Activated CD8-positive, alpha-beta memory T cell treated with anti-CD3 and anti-CD28 coated beads, Interleukin-2, amount 50 U/mL, for 24 hours (primary cell): ENCODE measurements around the gene SLC47A1.
"Not testable (repeated sequence)": the region's sequence is repeated elsewhere in the genome, so short reads cannot be mapped to it uniquely, and the experiment has no call there.

Source experiments
- DNase-seq: peaks from one replicate; pipeline ENCODE4 v3.0.0-alpha.2; 2020; ENCODE audit errors: extremely low read depth

Gene SLC47A1, protein sequence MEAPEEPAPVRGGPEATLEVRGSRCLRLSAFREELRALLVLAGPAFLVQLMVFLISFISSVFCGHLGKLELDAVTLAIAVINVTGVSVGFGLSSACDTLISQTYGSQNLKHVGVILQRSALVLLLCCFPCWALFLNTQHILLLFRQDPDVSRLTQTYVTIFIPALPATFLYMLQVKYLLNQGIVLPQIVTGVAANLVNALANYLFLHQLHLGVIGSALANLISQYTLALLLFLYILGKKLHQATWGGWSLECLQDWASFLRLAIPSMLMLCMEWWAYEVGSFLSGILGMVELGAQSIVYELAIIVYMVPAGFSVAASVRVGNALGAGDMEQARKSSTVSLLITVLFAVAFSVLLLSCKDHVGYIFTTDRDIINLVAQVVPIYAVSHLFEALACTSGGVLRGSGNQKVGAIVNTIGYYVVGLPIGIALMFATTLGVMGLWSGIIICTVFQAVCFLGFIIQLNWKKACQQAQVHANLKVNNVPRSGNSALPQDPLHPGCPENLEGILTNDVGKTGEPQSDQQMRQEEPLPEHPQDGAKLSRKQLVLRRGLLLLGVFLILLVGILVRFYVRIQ

DNA sequence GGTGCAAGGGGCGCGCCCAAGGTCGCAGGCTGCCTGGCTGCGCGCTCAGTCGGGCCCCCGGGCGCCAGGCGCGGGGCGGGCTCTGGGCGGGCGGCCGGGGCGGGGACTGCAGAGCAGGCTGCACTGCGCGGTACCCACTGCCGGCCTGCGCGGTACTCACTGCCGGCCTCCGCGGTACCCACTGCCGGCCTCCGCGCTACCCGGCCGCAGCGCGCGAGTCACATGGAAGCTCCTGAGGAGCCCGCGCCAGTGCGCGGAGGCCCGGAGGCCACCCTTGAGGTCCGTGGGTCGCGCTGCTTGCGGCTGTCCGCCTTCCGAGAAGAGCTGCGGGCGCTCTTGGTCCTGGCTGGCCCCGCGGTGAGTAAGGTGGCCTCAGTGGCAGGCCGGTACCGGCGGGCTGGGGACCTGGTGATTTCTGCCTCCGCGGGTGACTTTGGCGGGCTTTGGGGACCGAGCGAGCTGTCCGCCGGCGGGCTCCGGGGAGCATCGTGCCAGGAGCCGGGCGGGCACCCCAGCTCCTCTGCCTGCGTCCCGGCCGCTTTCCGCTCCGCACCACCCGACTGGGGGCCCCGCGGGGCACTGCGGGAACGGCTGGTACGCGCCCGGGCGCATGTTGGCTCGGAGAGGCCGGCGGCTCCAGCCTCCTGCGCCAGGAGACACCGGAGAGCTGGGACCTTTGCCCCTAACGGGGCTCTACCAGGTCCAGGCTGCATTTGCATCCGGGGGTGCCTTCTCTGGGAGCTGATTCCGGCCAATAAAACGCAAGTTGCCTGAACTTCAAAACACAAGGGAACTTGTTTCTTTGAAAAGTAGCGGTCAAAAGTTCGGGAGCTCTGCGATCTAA is at the start of gene SLC47A1:
TSS of gene SLC47A1 (plus strand) at position 137 of the 844 bp plus-strand sequence. CDS start at position 223, 86 bp downstream.
- no peak for DNase-seq

DNA sequence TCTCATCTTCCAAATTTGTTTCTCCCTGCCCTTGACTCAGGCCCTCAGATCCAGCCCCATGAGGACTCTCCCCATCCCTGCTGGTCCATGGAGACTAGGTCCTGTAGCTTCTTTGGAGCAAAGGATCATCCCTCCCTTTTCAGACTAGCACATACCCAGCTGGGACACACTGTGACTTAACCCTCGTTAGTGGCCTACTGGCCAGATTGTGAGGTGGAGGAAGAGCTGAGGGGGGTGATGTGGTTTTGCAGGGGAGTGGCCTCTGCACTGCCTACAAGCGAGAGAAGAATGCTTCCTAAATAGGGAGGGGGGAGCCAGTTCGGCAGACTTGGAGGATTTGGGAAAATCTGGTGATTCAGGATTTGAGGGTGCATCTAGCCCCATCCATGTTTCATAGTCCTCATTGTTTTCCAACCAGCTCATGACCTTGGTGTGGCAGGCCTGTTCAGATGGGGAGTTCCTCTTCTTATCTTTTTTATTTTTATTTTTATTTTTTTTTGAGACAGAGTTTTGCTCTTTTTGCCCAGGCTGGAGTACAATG is 47.8 kb upstream of the SLC47A1 start:
- DNase-seq = no peak

DNA sequence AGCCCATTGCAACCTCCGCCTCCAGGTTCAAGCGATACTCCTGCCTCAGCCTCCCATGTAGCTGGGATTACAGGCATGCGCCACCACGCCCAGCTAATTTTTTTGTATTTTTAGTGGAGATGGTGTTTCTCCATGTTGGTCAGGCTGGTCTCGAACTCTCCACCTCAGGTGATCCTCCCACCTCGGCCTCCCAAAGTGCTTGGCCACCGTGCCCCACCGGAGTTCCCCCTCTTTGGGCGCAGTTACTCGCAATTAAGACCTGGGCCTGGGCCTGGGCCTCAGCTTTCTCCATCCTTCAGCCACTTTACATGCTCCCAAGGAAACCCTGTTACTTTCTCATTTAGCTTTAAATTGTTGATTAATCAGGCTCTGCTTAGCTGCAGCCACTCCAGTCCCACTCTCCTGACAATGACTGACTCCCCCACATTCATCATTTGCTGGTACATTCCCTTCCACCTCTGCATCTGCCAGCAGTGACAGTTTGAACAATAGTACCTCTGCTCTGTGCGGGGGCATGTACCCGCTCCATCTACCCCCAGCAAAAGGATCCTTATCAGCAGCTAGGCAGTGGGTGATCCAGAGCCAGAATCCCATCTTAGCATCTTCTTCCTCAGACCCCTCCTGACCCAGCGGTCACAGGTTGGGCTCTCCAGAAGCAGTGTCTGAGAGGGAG is 47.2 kb upstream of the SLC47A1 start:
- DNase-seq = no peak

DNA sequence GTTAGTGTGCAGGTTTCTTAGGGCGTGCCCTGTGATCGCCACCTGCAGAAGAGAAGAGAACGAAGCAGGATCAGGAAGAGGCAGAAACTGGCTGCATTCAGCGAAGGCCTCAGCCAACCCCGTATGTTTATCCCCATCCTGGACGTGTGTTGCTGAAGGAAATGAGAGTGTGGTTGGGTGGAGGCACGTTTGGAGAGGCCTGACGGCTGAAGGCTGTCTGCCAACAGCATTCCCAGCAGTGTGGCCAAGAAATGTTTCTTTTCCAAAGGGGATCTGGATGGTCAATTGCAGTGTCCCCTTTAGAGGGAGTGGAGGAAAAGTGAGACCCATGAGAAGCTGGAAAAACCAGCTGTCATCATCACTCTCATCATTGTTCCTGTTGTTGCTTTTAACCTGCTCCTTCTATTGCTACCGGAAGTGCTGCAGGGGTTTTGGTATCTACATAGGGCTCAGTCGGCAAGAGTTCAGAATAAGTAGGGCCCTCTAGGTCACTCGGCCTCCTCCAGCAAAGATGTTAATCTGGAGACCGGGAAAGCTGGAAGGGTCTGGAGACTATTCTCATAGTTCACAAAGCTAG is 46.5 kb upstream of the SLC47A1 start:
- no peak for DNase-seq

DNA sequence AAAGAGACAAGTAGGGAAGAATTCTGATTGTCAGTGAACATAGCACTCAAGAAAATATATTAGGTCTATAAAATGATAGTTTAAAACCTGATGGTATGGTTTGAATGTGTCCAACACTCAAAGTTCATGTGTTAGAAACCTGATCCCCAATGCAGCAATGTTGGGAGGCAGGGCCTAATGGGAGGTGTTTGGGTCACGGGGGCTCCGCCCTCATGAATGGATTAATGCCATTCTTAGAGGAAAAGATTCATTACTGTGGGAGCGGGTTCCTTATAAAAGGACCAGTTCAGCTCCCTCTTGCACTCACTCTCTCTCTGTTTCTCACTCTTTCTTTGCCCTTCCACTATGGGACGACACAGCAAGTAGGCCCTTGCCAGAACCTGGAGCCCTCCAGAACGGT is 41.5 kb upstream of the SLC47A1 start:
- DNase-seq = no peak

DNA sequence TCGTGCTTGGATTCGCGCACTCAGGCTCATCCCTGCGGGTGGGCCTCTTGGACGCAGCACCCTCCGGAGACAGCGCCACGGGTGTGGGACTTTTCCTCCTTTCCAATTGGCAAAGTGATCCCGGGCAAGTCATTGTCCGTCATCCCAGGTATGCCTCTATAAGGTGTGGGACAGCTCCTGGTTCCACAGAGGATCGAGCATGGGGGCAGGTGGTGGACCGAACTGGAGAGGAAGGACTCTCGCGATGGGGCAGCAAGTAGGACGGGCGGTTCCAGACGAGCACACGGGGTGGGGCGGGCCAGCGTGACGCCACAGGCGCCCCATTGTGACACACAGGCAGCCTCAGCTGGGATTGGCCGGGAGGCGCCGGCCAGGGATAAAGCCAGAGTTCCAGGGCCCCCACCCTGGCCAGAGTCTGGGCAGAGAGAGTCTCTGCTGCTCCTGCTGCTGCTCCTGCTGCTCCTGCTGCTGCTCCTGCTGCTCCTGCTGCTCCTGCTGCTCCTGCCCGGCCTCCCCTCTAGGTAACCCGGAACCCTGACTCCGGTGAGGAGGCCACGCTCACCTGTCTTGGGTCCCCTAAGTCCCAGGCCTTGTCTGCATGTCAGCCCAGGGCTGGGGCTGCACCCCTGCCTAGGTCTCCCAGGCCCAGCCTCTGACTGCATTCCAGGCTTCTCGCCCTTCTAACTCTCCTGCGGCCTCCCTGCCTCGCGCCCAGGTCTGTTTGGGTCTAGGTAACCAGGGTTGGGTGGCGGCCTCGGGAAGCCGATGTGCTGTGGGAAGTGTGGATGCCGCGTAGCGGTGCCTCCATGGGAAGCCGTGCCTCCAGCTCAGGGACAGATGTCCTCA is 38.5 kb upstream of the SLC47A1 start:
- no peak for DNase-seq

DNA sequence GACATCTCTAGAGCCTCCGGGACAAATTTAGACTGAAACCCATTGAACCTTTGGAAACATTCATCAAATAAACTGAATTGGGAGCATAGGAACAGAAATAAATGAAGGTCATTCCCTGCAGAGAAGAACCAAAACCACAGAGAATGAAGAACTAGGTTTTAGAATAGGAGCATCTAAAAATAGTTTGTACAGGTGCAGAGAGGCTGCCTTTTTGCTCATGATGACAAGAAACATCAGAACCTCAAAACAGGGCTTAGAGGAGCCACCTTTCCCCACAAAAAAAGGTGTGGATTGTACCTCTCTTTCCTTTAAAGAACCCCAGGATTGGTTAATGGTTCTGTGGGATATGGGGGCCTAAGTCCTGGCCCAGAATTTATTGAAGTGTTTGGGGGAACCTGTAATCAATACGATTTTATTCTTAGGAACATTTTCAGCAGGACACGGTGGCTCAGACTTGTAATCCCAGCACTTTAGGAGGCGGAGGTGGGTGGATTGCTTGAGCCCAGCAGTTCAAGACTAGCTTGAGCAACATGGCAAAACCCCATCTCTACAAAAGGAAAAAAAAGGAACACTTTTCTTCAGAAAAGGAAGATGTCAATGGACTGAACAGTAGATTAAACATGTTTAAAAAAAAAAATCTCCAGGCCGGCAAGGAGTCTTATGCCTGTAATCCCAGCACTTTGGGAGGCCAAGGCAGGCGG is 37.7 kb upstream of the SLC47A1 start:
- no peak for DNase-seq

DNA sequence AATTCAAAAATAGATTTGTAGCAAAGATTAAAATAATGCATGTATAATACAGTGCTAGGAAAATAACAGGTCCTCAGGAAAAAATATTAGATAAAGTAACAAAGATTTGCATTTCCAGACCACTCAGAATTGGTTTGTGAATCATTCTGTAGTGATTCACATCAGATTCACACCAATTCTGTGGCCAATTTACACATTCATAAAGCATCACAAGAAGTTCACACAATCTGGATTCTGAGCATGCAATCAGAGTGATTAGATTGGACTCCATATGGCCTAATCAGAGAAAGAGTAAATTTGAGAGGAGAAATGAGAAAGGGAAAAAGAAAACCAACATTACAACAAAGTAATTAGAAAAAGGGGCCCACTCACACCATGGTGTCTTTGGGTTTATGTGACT is 36.0 kb upstream of the SLC47A1 start:
- no peak for DNase-seq

DNA sequence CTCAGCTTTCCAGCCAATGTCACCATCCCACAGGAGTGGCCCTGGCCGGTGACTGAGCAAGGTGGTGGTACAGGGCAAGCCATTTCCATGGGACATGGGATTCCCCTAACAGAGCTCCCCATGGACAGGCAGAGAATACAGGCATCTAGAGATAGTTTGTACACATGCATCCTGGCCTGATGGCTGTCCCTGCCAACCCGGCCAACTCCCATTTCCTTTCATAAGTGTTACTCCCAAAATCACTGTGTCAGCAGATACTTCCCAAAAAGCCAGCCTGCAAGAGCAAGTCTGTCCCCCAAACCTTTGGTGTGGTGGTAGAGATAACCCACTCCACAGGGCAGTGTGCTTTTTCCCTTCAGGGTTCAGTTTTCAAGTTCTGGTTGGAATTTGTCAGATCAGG is 32.4 kb upstream of the SLC47A1 start:
- DNase-seq = no peak

DNA sequence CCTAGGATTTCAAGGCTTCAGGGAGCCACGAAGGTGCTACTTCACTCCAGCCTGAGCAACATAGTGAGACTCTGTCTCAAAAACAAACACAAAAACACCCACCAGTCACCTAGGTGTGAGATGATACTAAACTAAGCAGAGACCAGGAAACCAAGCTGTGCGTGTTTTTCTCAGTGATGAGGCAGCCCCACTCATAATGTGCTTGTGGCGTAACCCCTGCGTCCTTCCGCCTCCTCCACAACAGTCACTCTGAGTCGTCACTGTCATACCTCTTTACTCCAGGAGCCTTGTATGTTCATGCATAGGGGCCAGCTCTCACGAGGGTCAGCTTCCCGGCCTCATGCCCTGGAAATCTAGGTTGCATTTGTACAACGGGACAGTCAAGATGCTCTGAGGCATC is 31.1 kb upstream of the SLC47A1 start:
- no peak for DNase-seq

DNA sequence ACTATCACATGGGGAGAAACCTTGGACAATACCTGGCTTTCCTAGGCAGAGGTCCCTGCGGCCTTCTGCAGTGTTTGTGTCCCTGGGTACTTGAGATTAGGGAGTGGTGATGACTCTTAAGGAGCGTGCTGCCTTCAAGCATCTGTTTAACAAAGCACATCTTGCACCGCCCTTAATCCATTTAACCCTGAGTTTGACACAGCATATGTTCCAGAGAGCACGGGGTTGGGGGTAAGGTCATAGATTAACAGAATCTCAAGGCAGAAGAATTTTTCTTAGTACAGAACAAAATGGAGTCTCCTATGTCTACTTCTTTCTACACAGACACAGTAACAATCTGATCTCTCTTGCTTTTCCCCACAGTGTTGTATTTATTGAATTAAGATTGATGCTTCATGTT is 28.1 kb upstream of the SLC47A1 start:
- DNase-seq = not testable (repeated sequence)

DNA sequence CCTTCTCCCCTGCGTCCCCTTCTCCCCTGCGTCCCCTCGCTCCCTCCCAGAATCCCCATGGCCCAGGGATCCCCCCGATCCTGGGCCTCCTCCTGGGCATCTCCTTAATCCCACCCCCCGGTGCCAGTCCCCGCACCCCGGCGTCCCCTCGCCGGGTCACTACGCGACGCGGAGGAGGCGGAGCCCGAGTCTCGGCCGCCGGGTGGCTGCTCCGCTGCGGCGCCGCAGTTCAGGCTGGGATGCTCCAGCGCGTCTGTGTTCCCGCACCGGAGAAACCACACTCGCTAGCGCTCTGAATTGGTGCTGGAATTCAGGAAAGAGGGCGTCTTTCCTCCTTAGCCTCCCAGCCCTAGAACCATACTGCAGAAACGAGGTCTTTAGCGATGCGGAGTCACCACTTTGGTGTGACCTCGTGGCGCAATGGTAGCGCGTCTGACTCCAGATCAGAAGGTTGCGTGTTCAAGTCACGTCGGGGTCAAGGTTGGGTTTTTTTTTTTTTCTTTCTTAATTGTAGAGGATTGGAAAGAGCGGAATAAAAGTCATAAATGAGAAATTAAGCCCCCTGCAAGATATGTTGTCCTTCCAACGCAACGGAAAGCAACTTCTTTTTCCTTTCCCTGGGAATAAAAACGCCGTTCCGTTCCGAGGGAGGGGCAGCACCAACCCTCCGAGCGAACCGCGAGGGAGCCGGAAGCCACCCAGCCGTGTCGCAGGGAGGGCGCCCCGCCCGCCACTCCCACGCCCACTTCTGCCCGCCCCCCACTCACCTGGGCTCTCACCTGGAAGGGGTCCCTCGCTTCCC is 25.7 kb upstream of the SLC47A1 start:
- peak; percentile 73 for DNase-seq

DNA sequence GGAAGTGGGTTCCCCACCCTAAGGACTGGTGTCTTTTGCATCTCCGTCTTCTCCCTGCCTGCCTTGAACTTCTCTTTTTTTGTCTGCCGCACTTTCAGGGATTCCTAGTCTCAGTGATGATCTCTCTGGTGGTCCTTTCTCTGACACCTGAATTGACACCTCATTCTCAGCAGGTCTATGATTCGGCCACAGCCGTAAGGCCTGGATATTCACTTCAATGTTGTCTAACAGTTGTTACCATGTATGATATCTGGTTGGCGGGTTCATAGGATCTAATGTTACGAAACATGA is 25.1 kb upstream of the SLC47A1 start:
- no peak for DNase-seq

DNA sequence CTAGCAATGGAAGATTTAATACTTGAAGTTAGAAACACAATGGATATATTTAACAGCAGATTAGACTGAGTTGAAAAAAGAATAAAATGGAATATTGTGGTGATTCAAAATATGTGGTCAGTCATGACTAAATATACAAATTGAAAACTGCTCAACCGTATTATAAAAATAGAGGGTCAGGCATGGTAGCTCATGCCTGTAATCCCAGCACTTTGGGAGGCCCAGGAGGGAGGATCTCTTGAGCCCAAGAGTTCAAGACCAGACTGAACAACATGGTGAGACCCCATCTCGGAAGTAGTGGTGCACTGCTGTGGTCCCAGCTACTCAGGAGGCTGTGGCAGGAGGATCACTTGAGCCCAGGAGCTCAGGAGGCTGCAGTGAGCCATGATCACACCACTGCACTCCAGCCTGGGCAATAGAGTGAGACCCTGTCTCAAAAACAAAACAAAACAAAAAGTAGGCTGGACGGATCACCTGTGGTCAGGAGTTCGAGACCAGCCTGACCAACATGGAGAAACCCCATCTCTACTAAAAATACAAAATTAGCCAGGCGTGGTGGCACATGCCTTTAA is 24.3 kb upstream of the SLC47A1 start:
- DNase-seq = not testable (repeated sequence)

DNA sequence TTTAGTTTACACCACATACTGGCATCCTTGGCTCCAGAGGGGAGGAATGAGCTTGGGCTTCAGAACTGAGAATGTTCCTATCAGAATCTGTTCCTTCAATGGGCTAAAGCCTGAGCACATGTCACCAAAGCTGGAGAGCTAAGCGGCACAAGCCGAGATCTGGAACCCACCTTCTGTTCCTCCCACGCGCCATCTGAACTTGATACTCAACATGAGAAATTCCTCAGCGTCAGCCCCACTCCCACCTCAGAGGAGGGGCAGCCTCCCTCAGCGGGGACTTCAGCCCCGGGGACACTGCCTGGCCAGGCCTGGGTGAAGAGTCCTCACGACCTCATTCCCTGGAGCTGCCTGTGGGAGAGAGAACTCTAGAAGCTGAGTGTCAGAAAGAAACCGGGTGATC is 22.8 kb upstream of the SLC47A1 start:
- no peak for DNase-seq

DNA sequence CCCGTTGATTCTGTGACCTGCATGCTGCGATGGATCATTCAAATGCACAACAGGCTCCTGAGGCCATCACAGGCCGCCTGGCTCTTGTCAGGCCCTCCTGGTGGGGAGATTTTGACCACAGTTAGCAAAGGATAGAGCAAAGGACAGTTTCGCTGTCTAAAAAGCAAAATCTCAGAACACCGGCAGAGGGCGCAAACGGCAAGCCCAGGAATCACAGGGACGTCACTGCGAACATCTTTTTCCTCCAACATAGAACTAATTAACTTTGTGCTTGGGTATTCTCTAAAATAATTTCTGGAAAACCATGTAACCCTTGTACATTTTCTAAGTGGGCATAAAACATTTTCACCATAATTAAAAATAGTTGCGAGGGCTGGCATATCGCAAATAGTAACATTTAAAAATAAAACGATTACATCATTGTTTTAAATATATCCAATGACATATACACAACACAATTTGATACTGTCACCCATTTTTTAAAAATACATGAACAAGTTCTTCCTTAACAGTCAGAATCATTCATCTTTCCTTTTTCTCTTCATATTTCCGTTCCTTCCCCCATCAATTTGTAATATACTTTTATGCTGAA is 19.7 kb upstream of the SLC47A1 start:
- no peak for DNase-seq

DNA sequence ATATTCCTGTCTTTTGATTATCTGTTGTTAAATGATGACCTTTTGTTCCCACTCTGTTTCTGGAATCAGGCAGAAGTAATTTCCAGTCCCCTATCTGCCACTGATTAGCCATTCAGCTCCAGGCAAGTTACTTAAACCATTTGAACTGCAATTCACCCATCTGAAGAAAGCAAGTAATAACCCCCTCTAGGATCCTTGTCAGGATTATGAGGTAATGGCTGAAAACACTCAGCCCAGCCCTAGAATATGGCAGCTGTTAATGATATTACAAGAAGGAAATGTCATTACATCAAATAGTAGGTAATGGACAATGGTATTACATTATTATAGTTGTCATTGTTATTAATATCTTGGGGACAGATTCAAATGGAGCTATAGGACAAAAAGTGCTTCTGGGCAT is 16.0 kb upstream of the SLC47A1 start:
- no peak for DNase-seq
